SW 1271 (cell line): Measurements from ENCODE around the gene GNB1L.

Experiments used
- DNase-seq, 2 experiments: peaks; one replicate each; lab custom pipeline; 2025; lab: John Stamatoyannopoulos, UW

The GNB1L gene

DNA sequence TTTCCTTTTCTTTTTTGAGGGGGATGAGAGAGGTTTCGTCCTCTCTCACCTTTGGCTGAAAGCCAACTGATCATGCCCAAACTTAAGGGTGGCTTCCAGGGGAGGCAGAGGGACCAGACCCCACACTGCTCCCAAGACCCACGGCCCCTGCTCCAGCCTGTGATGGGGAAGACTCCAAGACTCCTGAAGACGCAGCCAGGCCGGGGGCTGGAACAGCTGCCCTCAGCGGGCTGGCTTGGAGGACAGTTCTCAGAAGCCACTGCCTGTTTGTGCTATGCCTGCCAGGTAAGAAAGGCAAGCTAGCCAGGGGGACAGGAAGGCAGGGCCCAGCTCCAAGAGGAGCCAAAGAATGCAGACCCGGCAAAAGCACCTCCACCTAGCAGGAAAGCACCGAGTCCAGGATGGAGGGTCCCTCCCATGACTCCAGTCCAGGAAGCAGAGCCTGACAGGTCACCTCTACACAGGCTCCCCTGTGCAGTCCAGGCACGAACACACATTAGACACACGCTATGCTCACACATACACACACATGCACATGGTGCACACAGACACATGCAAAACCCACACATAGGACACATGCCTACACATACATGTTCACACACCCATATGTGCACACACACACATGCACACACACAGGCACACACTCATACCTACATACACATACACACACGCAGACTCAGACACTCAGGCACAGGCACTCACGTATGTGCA lies 31.3 kb downstream of the GNB1L start:
- DNase-seq, result no peak

DNA sequence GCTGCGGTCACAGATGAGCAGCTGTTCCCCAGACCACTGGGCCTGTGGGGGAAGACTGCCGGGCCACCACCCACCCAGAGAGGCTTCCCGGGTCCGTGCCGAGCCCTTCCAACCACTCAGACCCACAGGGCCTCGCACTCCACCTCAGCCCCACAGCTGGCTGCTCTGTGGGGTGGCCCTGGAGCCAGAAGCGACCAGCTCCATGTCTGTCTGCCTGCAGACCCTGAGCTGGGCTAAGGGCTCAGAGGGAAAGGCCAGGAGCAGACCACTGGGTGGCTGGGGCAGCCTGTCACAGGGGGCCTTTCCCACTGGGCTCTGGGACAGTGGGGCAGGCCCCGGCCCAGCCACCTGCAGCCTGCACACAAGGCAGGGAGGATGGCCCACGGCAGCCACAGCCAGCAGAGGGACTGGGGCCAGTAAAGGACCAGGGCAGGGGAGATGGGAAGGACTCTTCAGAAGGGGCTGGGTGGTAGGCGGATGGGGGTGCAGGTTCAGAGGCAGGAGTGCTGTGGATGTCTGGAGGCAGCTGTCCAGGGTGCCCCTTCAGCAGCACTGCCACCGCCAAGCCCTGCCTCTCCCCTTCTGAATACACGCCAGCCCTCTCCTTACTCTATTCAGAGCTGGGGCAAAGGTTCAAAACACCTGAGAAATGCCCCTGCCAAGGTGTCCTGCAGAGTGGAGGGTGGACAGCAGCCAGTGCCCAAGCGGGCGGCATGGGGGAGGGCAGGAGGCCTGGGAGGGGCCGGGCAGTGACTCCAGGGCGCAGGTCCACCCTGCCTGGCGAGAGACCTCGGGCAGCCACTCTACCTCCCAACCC lies 32.2 kb downstream of the GNB1L start:
- DNase-seq, result no peak

DNA sequence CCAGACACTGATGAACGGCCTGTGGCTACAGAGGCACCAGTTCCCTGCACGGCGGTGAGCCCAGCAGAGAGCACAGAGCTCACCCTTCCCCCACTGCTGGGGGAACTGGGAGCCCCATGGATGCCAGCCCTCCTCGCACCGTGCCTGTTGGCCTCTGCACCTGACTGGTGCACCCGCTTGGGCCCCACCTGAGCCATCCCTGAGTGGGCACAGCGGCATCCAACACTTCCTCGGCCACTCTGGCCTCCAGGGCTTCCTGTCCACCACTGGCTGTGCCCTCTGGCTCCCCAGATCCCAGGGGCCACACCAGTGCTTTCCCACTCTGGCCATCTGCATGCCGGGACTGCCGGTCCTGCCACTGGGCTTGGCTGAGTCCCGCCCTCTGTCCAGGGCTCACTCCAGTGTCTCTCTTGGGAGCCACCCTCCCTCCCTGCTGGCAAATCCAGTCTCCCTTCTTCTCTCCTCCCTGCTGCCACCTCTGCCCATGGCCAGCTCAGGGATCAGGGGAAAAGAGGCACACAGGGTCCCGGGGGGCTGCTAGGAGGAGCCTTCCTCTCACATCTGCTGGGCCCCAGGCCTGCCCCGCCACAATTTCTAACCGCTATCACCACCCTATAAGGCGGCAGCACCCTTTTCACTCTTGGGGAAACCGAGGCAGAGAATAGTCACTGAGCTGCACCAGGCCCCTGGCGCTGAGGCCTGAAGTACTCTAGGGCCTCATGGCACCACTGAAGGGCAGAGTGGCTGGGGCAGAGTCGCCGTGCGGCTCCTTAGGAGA lies 33.0 kb downstream of the GNB1L start:
- no peak for DNase-seq

DNA sequence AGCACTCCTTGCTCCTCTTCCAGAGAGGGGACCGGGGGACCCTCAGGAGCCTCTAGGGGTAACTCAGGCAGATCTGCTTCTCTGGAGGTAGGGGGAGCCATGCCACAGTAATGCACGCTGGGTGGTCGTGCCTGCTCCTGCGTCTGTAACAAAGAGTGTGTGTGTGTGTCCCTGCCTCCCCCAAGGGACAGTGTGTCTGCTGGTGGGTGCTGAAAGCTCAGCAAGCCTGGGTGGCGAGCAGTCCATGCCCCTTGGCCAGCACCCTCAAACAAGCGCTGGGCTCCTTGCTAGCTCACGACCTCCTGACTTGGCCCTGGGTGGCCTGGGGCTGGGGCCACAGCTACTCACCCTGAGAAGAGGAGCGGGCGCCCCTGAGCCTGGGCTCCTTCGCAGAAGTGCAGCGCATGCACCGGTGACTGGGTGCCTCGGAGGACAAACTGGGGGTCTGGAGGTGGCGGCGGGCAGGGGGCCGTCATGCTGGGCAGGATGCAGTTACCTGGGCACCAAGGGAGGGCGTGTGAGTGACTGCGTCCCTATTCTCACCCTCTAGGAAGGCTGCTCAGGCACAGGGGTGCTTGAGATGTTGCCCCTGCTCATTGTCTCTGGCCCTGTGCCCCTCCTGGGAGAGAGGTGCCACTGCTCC lies 33.7 kb downstream of the GNB1L start:
- no peak for DNase-seq

DNA sequence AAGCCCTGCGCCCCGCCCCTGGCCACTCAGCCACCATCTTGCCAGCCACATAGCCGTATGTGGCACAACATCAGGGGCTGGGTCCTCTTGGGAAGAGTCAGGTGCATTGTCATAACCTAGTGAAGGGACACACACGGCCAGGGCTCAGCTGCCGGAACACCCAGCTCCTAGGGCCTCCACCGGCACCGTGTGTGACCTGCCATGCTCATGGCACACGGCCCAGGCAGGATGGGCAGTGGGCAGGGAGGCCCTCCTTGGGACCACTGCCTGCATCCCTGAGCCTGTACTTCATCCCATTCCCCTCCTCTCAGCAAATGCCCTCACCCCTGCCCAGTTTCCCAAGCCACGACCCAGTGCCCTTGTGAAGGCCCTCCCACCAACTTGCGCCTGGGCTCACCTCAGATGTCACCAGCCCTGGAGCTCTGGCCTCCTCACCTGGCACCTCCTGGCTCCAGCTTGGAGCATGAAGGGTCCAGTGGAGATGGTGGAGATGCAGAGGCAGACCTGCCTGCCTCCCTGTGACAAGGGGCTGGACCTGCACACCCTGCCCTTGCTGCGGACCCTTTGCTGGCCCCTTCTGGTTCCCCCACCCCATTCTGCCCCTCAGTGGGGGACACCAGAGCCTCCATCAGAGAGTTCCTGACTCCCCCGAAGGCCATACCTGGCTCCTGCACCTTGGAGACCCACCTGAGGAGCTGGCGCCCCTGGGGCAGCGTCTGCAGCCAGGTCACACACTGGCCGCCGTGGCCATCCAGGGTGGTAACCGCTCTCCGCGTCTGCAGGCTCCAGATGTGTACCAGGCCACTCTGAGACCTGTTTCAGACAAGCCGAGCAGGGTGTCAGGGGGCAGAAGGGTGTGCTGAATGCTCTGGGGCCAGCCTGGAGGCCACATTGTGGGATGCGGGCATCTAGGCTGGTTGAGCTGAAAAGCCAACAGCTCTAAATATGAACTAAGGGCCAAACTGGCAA lies 34.5 kb downstream of the GNB1L start:
- DNase-seq, result no peak

DNA sequence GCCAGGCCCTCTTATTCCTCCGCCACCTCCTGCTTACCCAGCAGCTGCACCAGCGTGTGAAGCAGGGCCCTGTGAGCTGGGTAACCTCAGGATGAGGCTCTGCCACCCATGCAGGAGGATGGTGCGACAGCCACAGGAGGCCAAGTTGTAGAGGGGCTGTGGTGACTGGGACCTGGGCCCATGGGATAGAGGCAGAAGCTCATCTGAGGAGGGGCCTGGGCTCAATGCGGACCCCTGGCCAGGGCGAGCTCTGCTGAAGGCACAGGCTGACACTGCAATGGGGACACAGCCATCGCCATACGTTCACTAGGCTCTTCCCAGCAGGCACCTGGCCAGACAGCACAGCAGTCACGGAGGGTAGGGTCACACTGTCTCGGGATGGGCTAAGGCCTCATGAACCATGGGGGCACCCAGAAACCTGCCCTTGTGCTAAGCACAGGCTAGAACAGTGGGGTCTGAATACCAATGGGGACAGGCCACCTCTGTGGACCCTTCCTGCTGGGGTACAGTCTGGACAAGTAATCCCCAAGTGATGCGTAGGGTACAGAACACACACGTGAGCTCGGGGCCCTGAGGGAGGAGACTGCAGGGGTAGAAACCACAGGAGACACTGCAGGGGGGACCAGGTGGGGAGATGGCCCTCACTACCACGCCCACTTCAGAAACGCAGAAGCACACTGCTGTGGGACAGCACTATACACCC lies 35.3 kb downstream of the GNB1L start:
- DNase-seq, result no peak

DNA sequence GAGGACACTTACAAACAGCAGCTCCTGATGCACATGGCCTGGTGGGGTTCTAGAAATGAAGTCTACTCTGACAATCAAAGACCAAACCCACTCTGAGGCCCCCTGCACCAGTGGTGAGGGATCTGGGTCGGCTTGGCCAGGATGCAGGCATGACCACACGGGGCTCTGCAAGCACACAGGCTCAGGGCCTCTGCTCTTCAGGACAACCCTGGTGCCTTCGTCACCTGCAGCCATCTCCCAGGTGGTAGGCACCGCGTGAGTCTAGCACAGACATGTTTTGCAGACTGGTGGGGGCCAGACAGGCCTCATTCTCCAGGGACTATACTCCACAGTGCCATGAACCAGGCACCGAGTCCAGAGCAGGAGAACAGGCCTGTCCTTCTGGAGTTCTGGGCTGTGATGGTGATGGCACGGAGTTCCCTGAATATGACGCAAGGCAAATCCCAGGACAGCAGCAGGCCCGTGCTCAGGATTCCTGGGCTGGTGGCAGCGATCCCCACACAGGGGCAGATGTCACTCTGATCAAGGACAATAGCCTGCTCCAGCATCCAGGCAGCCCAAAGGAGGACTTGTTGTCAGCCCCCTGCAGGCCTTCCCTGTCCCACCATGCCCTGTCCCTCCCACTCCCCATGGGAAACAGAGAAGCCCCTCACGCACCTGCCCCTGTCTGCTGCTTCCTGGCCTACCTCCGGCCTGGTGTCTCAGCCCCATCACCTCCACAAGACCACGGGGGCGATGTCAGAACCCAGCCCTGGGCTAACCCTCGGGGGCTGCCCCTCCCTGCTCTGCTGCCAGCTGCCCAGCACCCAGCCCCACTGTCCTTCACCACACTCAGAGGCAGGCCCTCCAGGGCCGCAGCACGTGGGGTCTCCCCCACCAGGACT lies 36.1 kb downstream of the GNB1L start:
- DNase-seq, result no peak

DNA sequence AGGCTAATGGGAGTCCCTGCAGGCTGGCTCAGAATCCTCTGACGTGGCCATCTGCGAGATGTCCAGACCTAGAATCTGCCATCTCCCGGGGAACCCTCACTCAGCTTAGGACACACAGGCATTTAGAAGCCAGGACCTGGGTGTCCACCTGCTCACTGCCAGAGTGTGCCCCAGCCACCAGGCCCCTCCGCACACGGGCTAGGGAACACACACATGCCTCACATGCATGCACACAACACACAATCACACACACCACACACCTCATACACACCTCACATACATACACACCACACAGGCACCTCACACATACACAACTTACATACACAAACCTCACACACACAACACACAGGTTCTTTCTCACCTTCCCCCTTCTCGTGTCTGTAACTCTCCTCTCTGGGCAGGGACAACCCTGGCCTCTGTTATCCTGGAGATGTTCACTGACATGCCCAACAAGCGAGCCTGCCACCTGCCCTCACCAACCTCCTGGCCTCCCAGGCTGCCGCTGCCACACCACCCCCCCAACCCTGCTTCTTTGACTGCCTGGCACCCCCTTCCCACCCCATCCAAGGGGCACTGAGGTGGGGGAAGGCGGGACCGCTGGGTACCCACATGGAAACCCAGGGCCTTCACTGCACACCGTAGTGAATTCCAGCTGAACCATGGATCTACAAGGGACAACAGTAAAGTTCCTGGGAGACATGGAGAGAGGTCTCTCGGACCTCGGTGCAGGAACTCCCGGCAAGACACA lies 38.1 kb downstream of the GNB1L start:
- DNase-seq, result no peak

DNA sequence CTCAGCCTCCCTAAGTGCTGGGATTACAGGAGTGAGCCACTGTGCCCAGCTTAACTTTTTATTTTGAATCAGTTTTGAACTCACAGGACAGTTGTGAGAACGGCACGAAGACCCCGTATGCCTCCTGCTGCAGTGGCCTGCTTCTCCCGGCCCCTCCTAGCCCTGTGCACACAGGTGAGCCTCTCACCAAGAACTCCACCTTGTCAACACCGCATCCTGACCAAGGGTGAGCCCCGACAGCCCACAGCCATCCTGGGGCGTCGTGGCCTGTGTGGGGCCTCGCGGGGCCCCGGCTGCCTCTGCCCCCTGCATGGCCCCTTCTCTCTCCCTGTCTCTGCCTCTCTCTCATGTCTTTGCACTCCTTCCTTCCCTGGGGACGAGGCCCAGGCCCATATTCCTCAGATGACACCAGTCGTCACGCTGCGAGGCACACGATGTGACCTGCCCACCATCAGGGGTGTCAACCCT lies 38.8 kb downstream of the GNB1L start:
- DNase-seq, result no peak

DNA sequence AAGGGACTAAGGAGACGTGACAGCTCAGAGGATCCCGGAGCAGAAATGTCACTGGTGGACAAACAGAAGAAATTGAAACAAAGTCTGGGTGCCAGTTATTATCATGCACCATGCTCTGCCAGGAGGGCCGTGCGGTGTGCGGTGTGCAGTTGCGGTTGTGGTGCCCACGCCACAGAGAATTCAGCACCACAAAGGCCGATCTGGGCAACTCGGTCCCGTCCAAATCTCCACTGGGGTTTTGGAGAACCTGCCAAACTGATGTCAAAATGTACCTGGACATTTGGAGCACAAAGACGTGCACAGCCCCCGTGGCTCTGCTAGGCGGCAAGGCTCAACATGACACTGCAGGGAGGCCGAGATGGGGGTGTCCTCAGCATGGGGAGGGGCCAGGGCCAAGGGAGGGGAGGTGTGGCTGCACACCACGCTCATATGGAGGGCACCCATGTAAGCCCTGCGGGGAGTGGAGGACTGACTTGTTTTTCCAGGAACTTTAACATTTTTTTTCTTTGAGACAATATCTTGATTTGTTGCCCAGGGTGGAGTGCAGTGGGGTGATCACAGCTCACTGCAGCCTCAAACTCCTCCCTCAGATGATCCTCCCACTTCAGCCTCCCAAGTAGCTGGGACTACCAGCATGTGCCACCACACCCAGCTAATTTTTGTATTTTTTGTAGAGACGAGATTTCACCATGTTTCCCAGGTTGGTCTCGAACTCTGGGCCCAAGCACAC lies 39.4 kb downstream of the GNB1L start:
- no peak for DNase-seq

DNA sequence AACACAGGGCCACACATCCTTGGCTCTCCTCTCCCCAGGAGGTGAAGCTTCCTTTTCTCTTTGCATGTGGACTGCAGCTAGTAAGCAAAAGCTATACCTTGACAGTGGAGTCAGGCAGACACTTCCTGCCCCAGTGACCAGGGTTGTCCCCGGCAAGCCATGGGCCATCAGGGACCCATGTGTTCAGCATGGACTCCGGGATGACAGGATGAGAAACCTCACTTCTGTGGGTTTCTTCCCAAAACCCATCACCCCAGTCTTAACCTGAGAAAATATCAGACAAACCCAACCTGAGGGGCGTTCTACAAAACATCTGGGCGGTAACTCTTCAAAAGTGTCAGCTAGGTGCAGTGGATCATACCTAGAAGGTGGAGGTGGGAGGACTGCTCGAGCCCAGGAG lies 40.2 kb downstream of the GNB1L start:
- DNase-seq, result no peak

DNA sequence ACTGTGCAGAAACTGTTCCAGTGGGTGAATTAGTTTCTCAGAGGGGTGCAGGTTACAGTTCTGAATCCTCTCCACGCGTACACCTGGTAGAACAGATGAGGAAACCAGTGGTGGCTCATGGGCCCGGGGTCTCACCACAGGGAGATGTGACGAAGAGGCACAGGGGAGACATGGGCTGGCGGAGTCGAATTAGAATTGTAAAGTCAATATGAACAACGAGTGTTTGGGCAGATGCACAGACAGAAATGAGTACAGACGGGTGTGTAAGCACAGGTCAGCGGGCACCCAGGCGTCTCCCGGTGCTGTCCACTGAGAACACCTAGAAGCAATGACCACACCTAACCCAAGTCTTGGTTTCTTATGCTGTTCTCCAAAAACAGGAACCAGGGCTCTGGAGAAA lies 41.8 kb downstream of the GNB1L start:
- no peak for DNase-seq

DNA sequence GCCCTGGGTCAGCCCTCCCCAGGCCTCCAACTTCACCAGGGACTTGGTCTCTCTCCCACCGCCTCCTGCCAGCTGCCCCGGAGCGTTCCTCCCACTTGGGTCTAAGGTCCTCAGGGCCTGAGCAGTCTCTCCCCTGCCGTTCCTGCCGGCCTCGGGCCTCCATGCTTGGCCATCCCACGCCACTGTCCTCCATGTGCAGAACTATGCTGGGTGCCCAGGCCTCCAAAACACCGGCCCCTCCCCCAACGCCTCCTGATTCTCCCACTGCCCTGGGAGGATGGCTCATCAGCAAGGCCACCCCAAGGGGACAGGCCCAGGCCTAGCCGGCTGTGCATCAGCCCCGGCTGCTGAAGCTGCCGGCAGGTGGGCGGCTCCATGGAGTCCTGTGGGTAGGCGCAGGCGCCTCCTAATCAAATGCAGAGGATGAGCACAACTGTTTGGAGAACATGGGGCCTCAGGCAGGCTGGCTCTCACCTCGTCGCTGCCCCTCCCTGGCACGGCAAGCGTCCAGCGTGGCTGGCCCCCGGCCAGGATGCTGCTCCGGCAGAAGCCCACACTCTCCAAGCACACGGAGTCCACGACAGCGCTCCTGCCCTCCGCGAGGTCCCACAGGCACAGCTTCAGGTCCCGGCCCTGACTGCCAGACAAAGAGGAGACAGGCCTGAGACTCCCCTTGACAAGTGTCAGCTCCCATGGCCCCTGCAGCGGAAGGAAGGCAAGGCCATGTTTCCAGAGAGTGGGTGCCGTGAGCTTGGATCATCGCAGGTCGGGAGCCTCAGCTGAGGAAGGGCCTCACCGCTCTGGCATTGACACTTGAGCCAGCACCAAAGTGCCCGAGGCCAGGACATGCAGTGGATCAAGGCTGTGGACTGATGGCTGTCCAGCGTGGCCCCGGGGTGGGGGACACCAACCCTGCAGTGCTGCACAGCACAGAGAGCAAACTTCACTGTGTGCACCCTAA lies 42.6 kb downstream of the GNB1L start:
- DNase-seq, result no peak

DNA sequence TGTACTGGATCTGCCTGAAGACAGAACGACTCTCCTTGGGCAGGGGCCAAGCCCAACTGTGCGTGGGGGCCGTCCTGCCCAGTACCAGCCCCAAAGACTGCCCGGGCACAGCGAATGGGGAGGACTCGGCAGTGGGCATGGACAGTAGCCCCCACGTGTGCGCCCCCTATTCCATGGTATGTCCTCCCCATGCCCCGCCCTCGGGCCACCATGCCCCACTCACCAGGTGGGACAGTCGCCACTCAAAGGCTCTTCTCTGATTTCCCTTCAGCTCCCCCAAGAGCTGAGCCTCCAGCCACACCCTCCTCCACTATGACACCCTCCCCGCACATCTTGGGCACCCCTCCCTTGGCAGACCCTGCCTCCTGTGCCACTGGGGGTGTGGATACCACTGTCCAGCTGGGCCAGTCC lies 43.5 kb downstream of the GNB1L start:
- DNase-seq, result no peak

DNA sequence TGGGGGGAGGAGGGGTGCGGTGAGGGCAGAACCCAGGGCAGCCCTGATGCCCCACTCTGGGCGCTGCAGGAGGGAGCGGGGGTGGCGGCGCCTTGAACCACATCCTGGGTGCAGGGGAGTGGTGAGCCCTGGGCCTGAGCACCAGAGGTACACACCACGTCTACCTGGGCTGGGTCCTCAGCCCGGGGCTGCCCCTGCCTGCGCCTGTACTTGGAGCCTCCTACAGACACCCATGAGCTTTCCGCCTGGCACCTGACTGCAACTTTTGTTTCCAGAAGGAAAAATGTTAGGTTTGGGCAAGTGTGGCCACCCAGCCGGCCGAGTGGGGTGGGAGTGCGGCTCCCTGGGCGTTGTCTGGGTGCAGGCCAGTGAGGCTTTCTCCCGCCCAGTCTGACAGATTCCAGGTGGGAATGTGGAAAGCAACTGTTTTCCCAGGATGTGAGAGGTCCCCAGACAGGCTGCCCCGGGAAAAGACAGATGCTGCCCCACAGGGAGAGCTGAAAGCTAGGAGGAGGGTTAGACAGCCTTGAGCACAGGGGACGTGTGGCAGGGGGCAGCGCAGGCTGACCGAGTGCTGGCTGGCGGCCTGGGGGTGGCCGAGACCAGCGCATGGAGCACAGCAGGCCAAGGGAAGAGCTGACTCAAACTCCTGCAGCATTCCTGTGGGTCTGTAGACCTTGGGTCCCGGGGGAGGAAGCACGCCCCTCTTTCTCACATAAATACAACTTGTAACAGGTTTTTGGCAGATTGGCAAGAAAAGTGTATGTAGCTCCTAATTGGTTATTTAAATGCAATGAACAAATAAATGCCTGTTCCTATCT lies 44.1 kb downstream of the GNB1L start:
- no peak for DNase-seq

DNA sequence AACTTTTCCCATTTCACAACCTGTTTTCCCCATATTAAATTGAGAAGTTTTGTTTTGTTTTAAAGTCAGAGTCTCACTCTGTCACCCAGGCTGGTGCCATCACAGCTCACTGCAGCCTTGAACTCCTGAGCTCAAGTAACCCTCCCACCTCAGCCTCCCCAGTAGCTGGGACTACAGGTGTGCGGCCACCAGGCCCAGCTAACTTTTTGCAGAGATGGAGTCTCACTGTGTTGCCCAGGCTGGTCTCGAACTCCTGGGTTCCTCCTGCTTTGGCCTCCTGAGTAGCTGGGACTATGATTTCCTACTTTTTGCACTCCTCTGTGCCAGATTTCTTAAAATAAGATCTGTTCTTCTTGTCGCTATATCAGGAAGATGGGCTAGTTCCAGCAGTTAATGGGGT lies 44.9 kb downstream of the GNB1L start:
- DNase-seq, result no peak
